H54 (cell line): ENCODE measurements around the gene LPA.

Experiments used
- DNase-seq: peaks from one replicate; pipeline ENCODE4 v3.0.0; 2011; ENCODE audit warnings: low spot score, mixed read lengths; ENCODE audit not compliant: insufficient read length
- FAIRE-seq: peaks from 3 replicates; lab custom pipeline; 2011; peaks lifted over from hg19 to GRCh38; lab: Jason Lieb, UNC
- POLR2A ChIP-seq: IDR thresholded peaks from 2 replicates; pipeline ENCODE4 v1.6.1; 2011; ENCODE audit warnings: low read depth, mild to moderate bottlenecking, low read length

LPA gene

DNA sequence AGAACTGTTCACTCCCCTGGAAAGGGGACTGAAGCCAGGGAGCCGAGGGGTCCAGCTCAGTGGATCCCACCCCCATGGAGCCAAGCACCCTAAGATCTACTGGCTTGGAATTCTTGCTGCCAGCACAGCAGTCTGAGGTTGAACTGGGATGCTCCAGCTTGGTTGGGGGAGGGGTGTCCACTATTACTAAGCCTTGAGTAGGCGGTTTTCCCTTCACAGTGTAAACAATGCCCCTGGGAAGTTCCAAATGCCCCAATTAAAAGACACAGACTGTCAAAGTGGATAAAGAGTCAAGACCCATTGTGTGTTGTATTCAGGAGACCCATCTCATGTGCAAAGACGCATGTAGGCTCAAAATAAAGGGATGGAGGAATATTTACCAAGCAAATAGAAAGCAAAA is 150.2 kb downstream of the LPA start:
- no peak for TF ChIP-seq POLR2A
- DNase-seq (no peak), FAIRE-seq (no peak)

GRCh38 chr6:160510976-160511617 is 153.0 kb downstream of the LPA start:
- no peak for DNase-seq

DNA sequence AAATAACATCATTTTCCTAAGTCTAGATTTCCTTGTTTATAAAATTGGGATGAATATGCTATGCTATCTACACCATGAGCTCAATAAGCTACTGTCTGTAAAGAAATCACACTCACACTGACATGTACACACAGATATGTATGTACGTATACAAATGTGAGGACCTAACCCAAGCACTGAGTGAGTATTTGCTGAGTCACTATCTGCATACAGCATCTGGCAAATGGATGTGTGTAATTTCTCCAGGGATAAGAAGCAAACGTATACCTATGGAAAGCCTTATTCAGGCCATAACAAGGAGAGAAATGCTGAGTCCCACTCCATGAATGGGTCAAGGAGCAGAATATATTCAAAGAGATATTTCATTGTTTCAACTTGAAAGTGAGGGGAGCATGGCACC is 153.9 kb downstream of the LPA start:
- TF ChIP-seq POLR2A, result no peak
- FAIRE-seq (peak; percentile 43), DNase-seq (no peak)

More at GRCh38 chr6:160510976-160511617, 153.0 kb downstream of the LPA start:
- no peak for TF ChIP-seq POLR2A
- FAIRE-seq, result no peak

- no peak for FAIRE-seq
- no peak for DNase-seq
- TF ChIP-seq POLR2A, result no peak
Measured at GRCh38 chr6:160509610-160510009, 154.5 kb downstream of the LPA start.

- DNase-seq (no peak), FAIRE-seq (no peak)
- TF ChIP-seq POLR2A, result no peak
Measured at GRCh38 chr6:160508599-160508998, 155.5 kb downstream of the LPA start.

- no peak for TF ChIP-seq POLR2A
- DNase-seq (no peak), FAIRE-seq (no peak)
Measured at GRCh38 chr6:160507420-160507819, 156.7 kb downstream of the LPA start.

DNA sequence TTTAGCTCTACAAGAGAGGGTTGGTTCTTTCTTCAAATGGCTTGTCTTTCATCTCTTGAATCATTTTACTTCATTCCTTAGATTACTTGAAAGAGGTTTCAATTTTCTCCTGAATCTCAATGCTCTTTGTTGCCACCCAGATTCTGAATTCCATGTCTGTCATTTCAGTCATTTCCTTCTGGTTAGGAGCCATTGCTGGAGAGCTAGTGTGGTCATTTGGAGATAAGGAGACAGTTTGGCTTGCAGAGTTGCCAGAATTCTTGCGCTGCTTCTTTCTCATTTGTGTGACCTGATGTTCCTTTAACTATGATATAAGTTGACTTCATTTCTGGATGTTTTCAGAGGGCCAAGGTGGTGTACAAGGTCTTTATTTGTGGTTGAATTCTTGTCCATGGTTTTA is 158.1 kb downstream of the LPA start:
- TF ChIP-seq POLR2A, result no peak
- FAIRE-seq (no peak), DNase-seq (no peak)

DNA sequence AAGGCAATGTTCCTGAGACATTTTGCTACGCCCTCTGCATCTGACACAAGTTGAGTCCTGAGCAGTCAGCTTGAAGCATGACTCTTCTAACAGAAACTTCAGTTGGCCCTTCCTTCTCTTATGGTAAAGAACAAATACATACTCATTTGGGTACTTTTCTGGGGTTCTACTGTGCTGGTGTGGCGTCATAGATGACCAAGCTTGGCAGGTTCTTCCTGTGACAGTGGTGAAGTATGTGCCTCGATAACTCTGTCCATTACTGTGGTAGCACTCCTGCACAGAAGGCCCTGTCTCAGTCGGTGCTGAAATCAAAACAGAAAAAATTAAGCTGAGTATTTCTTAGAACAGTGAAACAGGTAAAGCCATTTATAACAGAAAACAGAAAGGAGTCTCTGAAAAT is 163.4 kb downstream of the LPA start:
- DNase-seq, result no peak
- no peak for FAIRE-seq
- TF ChIP-seq POLR2A, result no peak

- no peak for FAIRE-seq
- TF ChIP-seq POLR2A, result no peak
- no peak for DNase-seq
Measured at GRCh38 chr6:160494576-160494975, 169.5 kb downstream of the LPA start.

- FAIRE-seq (no peak), DNase-seq (no peak)
- no peak for TF ChIP-seq POLR2A
Measured at GRCh38 chr6:160489091-160489490, 175.0 kb downstream of the LPA start.

DNA sequence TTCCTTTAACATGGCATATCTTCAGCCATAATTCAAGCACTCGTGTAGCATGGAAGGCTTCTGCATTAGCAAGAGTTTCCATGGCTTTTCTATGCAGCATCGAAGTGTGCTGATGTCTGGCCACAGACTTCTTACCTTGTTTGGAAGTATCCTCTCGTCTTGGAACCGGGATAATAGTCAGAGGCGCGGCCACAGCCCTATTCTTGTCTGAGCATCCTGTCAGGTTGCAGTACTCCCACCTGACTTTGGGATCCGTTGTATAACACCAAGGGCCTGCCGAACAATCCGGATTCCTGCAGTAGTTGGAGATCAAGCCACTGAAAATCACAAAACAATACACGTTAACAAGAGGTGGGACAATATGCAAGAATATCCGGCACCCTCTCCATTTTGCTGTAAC is 177.0 kb downstream of the LPA start:
- no peak for TF ChIP-seq POLR2A
- DNase-seq (no peak), FAIRE-seq (no peak)
